ENCODE results near the gene GALK2.

GRCh38 chr15:49242820-49243219 is 72.8 kb downstream of the GALK2 start:
- TF ChIP-seq POLR2AphosphoS5 (IDR thresholded peaks at IDR 0.05; ENCODE audit: low read depth, low read length) (no peak), CTCF (IDR thresholded peaks at IDR 0.05; ENCODE audit: control extremely low read depth in 1 of 3, insufficient read depth in 1 of 3, low read depth in 1 of 3, low read length in 3 of 3) (no peak), USF2 (IDR thresholded peaks at IDR 0.05; ENCODE audit: low read length) (no peak), CHD2 (IDR thresholded peaks at IDR 0.05; ENCODE audit: low read length) (no peak), BRCA1 (IDR thresholded peaks at IDR 0.05; ENCODE audit: low read depth, low read length) (no peak), SRF (IDR thresholded peaks at IDR 0.05; ENCODE audit: low read depth, low read length) (no peak), CBX5 (IDR thresholded peaks at IDR 0.05; ENCODE audit: low read depth, low read length) (no peak), SIX5 (IDR thresholded peaks at IDR 0.05; ENCODE audit: low read depth, low read length) (no peak), SP1 (IDR thresholded peaks at IDR 0.05; ENCODE audit: low read depth, low read length) (no peak), ZNF274 (IDR thresholded peaks at IDR 0.05; ENCODE audit: borderline replicate concordance, extremely low read depth, low read length) (no peak)

Data from H1 (cell line).